T-helper 1 cell (primary cell): ENCODE measurements around the gene SPRR2E.
"Not testable (repeated sequence)": the region's sequence is repeated elsewhere in the genome, so short reads cannot be mapped to it uniquely, and the experiment has no call there.

ENCODE experiments used
- DNase-seq, 5 donors: peaks; one replicate each; pipeline ENCODE4 v3.0.0-alpha.2; 2012 to 2020
- total RNA-seq, 4 donors: gene quantifications; one replicate each; lab custom pipeline; 2026; lab: John Stamatoyannopoulos, UW

SPRR2E gene
- total RNA-seq, result 0 reads per million in 4 donors

- DNase-seq, result no peak
Measured at GRCh38 chr1:153094426-153094825, at the start of gene SPRR2E. TSS of gene SPRR2E (minus strand) at chr1:153094526. CDS start at chr1:153093751, 775 bp downstream.

GRCh38 chr1:153141377-153141776 is 47.1 kb upstream of the SPRR2E start:
- no peak for DNase-seq

DNA sequence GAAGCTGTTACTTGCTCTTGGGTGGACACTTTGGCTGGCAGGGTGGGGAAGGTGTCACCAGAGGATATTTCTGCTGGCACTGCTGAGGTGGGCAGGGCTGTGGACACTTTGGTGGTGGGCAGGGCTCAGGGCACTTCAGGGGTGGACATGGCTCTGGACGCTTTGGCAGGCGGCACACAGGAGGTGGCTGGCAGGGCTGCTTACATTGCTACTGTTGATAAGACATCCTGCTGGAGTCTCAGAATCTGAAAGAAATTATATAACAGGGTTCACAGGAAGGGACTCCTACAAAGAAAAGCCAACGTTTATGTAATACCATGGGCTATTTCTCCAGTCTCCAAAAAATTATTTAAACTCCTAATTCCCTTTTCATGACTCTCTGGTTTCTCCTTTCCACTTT is 46.2 kb upstream of the SPRR2E start:
- no peak for DNase-seq

DNA sequence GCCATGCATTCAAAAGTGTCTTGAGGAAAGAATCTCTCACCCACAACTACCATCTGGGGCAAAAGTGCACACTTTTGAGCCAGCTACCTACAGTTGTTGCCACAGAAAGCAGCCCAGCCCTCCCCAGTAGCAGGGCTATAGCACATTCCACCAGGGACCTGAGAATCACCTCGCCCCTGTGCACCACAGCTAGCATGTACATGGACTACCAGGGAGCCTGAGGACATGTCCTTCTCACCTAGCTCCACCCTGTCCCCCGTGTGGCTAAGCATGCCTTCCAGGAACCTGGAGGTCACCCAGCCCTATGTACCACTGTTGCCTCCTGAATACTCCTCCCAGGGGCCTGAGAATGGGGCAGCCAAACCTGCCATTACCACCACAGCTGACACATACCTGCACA is 39.4 kb upstream of the SPRR2E start:
- no peak for DNase-seq

GRCh38 chr1:153133267-153133666 is 38.9 kb upstream of the SPRR2E start:
- no peak for DNase-seq

DNA sequence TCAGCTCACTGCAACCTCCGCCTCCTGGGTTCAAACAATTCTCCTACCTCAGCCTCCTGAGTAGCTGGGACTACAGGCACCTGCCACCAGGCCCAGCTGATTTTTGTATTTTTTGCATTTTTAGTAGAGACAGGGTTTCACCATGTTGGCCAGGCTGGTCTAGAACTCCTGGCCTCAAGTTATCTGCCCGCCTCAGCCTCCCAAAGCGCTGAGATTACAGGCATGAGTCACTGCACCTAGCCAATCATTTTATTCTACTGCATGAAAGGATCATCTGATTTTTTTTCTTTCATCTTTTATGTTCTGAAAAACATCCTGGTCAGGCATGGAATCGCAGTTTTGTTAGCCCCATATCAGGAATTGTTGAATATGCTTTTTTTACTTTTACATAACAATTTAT is 34.4 kb upstream of the SPRR2E start:
- DNase-seq, result not testable (repeated sequence)

DNA sequence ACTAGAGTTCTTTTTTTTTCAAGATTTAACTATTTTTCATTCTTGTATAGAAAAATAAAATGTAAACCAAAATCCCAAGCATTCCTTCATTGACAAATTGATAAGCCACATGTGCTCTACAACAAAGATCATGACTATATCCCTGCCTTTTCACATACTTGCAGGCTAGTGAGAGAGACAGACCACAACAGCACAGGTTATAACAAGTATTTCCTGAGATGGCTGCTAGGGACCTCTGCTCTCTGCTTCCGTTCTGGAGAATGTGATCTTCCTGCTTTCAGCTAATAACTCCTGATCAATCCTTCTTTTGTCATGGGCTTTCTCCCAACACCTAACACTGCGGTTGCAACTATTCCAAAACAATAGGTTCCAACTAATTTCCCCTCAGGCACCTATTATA is 33.0 kb upstream of the SPRR2E start:
- DNase-seq, result no peak

DNA sequence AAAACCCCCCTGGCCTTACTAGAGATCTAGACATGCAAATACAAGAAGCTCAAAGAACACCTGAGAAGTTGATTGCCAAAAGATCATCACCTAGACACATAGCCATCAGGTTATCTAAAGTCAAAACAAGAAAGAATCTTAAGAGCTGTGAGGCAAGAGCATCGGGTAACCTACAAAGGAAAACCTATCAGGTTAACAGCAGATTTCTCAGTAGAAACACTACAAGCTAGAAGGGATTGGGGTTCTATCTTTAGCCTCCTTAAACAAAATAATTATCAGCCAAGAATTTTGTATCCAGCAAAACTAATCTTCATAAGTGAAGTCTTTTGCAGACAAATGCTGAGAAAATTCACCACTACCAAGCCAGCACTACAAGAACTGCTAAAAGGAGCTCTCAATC is 31.2 kb upstream of the SPRR2E start:
- DNase-seq, result no peak

DNA sequence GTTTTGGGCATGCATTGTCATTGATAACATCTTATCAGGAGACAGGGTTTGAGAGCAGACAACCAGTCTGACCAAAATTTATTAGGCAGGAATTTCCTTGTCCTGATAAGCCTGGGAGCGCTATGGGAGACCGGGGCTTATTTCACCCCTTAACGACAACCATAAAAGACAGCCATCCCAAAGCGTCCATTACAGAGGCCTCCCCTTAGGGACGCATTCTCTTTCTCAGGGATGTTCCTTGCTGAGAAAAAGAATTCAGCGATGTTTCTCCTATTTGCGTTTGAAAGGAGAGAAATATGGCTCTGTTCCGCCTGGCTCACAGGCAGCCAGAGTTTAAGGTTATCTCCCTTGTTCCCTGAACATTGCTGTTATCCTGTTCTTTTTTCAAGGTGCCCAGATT is 29.5 kb upstream of the SPRR2E start:
- DNase-seq, result not testable (repeated sequence)

GRCh38 chr1:153122831-153123421 is 28.6 kb upstream of the SPRR2E start:
- no peak for DNase-seq

GRCh38 chr1:153120945-153121344 is 26.6 kb upstream of the SPRR2E start:
- no peak for DNase-seq

DNA sequence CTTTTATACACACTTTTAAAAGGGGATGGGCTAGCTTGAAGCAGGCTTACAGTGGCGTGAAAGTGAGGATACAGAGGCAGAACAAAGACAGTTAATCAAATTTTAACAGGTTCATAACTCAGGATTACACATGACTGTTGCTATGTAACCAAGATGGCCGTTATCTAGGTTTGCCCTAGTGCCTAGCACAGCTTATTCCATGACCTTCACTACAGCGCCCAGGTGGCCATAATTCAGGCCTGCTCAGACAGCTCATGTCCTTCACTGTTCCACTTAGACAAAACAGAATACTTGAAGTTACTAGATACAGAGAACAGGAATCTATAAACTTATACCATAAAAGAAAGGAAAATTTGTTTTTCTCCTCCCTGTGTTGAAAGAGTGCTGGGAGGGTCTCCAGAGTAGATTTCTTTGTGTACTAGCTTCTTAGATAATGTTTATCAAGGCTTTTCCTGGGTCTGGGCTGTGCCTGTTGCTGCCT is 25.2 kb upstream of the SPRR2E start:
- DNase-seq, result no peak

DNA sequence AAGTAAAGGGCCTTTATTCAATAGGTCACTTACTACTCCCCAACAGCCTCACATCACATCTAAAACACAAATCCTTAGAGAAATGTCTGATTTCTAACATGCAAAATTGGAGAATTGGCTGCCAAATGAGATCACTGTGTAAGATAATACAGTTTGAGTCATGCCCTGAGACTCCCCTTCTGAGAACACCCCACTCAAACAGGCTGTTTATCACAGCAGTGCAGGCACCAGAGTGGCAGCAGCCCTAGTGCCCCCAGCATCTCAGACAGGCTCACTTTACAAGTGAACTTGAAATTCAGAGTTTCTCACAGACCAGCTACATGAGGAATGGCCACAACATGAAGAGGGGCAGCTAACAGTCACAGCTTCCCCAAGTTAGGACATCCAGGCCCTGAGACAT is 20.9 kb upstream of the SPRR2E start:
- not testable (repeated sequence) for DNase-seq

DNA sequence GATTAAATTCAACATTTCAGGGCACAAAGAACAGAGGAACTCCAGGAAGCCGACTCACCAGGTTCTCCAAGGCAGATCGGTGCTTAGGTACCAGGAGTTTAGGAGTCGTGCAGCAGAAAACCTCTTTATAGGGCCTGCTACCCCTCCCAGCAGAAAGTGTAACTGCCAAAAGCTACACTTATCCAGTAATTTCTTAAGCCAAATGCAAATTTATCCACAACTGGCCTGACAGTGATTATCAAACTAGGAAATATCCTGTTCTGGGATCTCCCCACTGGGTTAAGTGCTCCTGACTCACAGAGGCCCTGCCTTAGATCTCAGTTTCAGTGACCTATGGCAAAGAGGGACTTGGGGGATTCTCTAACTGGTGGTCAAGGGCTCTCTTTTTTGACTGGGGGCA is 19.1 kb upstream of the SPRR2E start, which contains the start of gene SPRR2F:
Gene SPRR2F (minus strand): TSS at position 101 of the 400 bp plus-strand sequence. CDS start 783 bp downstream, outside the sequence.
- no peak for DNase-seq

DNA sequence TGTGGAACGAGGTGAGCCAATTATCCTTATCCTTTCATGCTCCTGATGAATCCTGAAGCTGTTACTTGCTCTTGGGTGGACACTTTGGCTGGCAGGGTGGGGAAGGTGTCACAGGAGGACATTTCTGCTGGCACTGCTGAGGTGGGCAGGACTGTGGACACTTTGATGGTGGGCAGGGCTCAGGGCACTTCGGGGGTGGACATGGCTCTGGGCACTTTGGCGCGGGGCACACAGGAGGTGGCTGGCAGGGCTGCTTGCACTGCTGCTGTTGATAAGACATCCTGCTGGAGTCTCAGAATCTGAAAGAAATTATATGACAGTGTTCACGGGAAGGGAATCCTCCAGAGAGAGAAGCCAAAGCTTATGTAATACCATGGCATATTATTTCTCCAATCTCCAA is 18.1 kb upstream of the SPRR2E start:
- DNase-seq, result not testable (repeated sequence)

DNA sequence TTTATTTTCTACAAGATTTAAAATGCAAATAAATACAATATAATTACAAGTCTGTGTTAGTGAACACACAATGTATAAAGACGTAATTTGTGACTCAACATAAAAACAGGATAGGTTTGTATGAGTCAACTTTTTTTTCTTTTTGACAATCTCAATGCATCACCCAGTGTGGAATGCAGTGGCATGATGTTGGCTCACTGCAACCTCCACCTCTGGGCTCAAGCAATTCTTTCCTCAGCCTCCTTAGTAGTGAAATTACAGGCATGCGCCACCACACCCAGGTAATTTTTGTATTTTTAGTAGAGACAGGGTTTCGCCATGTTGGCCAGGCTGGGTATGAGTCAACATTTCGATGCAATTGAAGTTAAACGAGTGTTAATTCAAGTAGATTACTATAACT is 5.9 kb upstream of the SPRR2E start:
- DNase-seq, result no peak

- DNase-seq, result no peak
Measured at GRCh38 chr1:153099461-153100045, 5.2 kb upstream of the SPRR2E start.

- DNase-seq, result no peak
Measured at GRCh38 chr1:153095764-153096163, 1.4 kb upstream of the SPRR2E start.

- no peak for DNase-seq
Measured at GRCh38 chr1:153087652-153088051, 6.7 kb downstream of the SPRR2E start.

GRCh38 chr1:153081736-153082135 is 12.6 kb downstream of the SPRR2E start:
- DNase-seq, result no peak

GRCh38 chr1:153072806-153073726 is 21.3 kb downstream of the SPRR2E start:
- DNase-seq, result no peak

GRCh38 chr1:153071511-153071910 is 22.8 kb downstream of the SPRR2E start, which contains the start of gene SPRR2B:
TSS of gene SPRR2B (minus strand) at chr1:153071611. CDS start at chr1:153070839, 772 bp downstream.
- DNase-seq, result no peak

DNA sequence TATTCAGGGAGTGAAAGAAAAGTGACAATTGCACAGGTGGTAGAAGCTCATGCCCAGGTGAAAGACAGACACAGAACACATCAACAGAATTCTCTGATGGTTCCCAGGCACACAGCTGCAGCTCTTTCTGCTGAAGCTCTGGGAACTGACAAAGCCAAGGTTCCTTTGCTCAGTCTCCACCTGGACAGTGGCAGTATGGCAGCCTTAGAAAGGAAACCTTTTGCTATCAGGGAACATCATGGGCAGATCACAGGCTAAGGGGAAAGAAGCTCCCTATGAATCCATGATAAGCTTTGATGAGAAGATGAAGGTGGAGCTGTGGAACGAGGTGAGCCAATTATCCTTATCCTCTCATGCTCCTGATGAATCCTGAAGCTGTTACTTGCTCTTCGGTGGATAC is 24.1 kb downstream of the SPRR2E start:
- DNase-seq, result no peak
